Activated B cell treated with CpG ODN at 0.5 μM for 24 hours (primary cell): ENCODE measurements around the gene ASCL2. TPM values are rescaled to one million over a fixed set of nuclear protein-coding genes. Genes with fewer than 3 reads are reported as not detected.

Experiments
- ATAC-seq: fragments of 200-7000 bp; cut with Tn5 transposase; one replicate; pipeline ENCODE4 v1.10.0; 2021; ENCODE audit warnings: low read depth, mild to moderate bottlenecking, moderate library complexity
- CTCF ChIA-PET: fragments of 350-600 bp; sonication (Branson Sonifier 250); formaldehyde crosslinking; loops from one replicate; lab custom pipeline; 2021; ENCODE audit warnings: antibody characterized with exemption; lab: Charles Lee
- POLR2A ChIA-PET: fragments of 350-600 bp; sonication (Branson Sonifier 250); formaldehyde crosslinking; loops from one replicate; lab custom pipeline; 2021; ENCODE audit warnings: antibody characterized with exemption; lab: Charles Lee
- DNase-seq: peaks from one replicate; pipeline ENCODE4 v3.0.0; 2022
- H3K27ac Mint-ChIP-seq: one replicate; pipeline ENCODE4 v1.8.0; 2020; ENCODE audit warnings: mixed read lengths
- H3K27me3 Mint-ChIP-seq: one replicate; pipeline ENCODE4 v1.8.0; 2021; ENCODE audit warnings: mixed read lengths
- H3K36me3 Mint-ChIP-seq: one replicate; pipeline ENCODE4 v1.8.0; 2021; ENCODE audit warnings: low read depth, mixed read lengths
- H3K4me1 Mint-ChIP-seq: one replicate; pipeline ENCODE4 v1.8.0; 2021; ENCODE audit warnings: mixed read lengths
- H3K4me3 Mint-ChIP-seq: one replicate; pipeline ENCODE4 v1.8.0; 2020; ENCODE audit warnings: mild to moderate bottlenecking, mixed read lengths
- H3K9me3 Mint-ChIP-seq: one replicate; pipeline ENCODE4 v1.8.0; 2020; ENCODE audit warnings: mixed read lengths
- intact Hi-C: fragments of 100-400 bp; cut with micrococcal nuclease; formaldehyde crosslinking; loops from one replicate; pipeline ENCODE4 v1.15.1; 2024
- total RNA-seq: library from RNA; stranded (reverse); gene quantifications from 2 replicates; pipeline ENCODE4 v1.2.3, GENCODE V29; 2022
- TF ChIP-seq, protein P1 (sequence below): fragments of 200-600 bp; IDR thresholded peaks from one replicate; pipeline ENCODE4 v1.8.0; 2022; ENCODE audit warnings: antibody characterized with exemption, mild to moderate bottlenecking

The ASCL2 gene
- total RNA-seq, 1 donor from 2014 or later, result 1.3 TPM

DNA sequence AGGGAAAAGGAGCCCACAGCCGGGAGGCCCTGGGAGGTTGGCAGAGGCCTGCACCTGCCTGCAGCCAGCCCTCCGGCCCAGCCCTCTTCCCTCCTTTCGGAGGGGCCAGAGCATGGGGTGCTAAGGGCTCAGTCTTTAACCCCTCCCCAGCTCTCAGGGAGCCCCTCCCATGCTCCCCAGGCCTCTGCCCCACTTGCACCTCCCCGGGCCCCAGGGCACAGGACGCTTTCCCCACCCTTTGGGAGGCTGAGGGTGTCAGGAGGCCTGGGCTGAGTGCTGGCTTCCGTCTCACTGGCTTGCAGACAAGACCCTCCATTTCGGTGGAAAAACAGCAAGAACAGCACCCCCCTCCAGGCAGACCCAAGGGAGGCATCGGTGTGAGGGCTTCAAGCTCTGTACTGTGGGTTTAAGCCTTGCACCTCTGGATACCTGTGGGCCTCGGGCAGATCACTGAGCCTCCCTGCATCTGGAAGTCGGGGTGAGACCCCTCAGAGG lies 7.3 kb downstream of the ASCL2 start:
- TF ChIP-seq, protein P1, sequence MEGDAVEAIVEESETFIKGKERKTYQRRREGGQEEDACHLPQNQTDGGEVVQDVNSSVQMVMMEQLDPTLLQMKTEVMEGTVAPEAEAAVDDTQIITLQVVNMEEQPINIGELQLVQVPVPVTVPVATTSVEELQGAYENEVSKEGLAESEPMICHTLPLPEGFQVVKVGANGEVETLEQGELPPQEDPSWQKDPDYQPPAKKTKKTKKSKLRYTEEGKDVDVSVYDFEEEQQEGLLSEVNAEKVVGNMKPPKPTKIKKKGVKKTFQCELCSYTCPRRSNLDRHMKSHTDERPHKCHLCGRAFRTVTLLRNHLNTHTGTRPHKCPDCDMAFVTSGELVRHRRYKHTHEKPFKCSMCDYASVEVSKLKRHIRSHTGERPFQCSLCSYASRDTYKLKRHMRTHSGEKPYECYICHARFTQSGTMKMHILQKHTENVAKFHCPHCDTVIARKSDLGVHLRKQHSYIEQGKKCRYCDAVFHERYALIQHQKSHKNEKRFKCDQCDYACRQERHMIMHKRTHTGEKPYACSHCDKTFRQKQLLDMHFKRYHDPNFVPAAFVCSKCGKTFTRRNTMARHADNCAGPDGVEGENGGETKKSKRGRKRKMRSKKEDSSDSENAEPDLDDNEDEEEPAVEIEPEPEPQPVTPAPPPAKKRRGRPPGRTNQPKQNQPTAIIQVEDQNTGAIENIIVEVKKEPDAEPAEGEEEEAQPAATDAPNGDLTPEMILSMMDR, result no peak
- H3K4me3 Mint-ChIP-seq, result no peak overlapping the region
- no peak for ATAC-seq
- ChIA-PET CTCF (no interaction called here), POLR2A (no interaction called here)
- no peaks in the 10 kb centered on the region for H3K27me3 Mint-ChIP-seq
- H3K9me3 Mint-ChIP-seq, result no peaks in the 10 kb centered on the region
- DNase-seq, result no peak
- no peaks in the 10 kb centered on the region for H3K36me3 Mint-ChIP-seq
- no peak overlapping the region for H3K27ac Mint-ChIP-seq
- peaks cover 28% of the 10 kb centered on the region for H3K4me1 Mint-ChIP-seq
- intact Hi-C loops, result no loop called here

DNA sequence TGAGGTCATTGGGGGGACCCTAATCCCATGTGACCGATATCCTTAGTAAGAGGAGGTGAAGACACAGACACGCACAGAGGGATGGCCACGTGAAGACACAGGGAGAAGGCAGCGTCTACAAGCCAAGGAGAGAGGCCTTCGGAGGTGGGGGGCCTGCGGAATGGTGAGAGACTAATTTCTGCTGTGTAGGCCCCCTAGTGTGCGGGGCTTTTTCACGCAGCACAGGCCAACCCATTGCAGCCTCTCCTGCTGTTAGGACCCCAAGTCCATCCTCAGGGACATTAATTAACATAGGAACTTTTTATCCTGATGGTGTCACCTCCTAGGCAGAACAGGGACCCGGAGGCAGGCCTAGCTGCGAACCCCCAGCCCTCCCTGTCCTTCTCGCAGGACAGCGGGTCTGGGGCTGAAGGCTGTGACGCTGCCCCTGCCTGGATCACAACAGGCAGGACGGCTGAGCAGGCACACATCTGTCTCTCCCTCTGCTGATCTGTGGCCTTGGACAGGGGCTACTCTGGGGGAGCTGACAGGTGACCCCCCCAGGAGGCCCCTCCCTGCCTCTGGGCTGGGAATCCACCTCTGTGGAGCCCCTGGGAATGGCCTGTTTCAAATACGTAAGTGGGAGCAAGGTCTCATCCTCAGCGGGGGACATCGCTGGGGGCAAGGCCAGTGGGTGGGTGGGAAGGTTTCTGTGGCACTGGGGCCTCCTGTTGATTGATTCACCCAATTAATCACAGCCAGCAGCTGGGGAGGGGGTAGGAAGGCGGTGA lies 7.9 kb downstream of the ASCL2 start:
- TF ChIP-seq, protein P1, result no peak
- ATAC-seq (no peak), DNase-seq (no peak)
- Mint-ChIP-seq H3K27me3 (no peaks in the 10 kb centered on the region), H3K4me3 (no peak overlapping the region), H3K9me3 (no peaks in the 10 kb centered on the region), H3K27ac (no peak overlapping the region), H3K36me3 (no peaks in the 10 kb centered on the region), H3K4me1 (peaks cover 22% of the 10 kb centered on the region)
- POLR2A ChIA-PET, result no interaction called here
- CTCF ChIA-PET, result no interaction called here
- intact Hi-C loops, result no loop called here

DNA sequence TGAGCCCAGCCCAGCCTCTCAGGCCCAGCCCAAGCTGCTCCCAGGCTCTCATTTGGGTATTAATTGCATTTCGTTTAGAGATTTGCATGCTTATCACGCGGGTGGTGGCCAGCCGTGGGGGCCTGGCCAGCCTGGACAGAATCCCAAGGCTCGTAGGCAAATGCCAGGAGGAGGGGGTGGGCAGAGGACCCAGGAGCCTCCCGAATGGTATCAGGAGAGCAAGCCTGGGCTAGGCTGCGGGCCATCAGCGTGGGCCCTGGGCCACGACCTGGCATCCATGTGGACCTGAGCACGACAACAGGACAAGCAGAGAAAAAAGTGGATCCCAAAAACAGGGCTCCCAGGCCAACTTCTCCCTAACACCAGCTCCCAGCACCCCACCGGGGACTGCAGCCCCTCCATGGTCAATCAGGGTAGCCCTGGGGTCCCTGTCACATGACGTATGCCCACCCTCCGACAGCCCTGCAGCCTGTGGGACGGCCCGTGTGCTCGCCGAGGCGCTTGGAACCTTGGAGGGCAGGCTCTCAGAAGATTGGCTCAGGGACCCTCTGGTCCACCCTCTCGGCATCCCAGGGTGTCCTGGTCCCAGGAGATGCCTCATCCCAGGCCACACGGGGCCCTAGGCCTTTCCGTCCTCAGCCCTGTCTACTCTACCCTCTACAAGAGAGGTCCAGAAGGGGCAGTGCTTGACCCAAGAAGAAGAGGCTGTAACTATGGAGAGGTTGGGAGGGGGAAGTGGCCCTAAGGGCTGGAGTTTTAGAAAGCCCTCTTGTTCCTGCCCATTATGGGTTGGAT lies 8.8 kb downstream of the ASCL2 start:
- intact Hi-C loops, result no loop called here
- Mint-ChIP-seq H3K36me3 (no peaks in the 10 kb centered on the region), H3K27me3 (no peaks in the 10 kb centered on the region), H3K4me1 (peaks cover 15% of the 10 kb centered on the region), H3K4me3 (no peak overlapping the region), H3K9me3 (no peaks in the 10 kb centered on the region), H3K27ac (no peak overlapping the region)
- CTCF ChIA-PET, result no interaction called here
- no peak for DNase-seq
- no peak for ATAC-seq
- TF ChIP-seq, protein P1, result no peak
- POLR2A ChIA-PET, result no interaction called here

DNA sequence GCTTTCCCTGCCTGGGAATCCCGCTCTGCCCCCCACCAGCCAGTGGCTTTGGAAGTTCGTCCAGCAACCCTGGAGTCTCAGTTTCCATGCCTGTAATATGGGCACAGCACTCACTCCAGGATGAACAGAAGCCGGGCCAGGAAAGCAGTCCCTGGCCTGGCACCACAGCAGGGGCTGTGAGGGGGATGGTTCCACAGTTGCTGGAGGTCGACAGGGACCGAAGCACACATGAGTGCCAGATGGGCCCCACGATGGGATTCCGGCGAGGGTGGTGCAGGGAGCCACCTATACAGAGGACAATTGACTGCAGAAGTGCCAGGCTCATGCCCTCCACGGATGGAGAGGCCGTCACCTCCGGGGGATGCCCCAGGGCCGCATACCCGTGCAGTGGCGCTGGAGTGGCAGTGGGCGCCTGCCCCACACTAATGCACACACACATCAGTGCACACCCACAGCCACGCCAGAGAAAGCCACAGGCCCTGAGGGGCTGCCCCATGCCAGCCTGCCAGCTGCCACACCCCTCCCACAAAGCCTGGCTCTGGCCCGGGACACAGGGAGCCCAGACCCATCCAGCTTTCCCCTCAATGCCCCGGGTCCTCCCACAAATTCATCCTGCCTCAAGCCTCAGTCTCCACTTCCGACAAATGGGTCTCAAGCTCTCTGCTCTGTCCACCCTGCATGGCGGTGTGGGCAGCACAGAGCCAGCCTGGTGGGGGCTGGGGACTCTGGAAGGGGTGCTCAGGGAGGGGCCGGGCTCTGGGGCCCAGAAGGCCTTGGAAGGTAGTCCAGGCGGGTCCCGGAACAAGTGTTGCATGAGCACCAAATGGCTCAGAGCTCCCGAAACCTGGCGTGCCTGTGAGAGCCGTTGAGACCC lies 9.7 kb downstream of the ASCL2 start:
- Mint-ChIP-seq H3K36me3 (no peaks in the 10 kb centered on the region), H3K27me3 (no peaks in the 10 kb centered on the region), H3K27ac (no peak overlapping the region), H3K4me3 (no peak overlapping the region), H3K4me1 (peaks cover 6% of the 10 kb centered on the region), H3K9me3 (no peaks in the 10 kb centered on the region)
- no peak for DNase-seq
- ChIA-PET POLR2A (no interaction called here), CTCF (no interaction called here)
- intact Hi-C loops, result no loop called here
- TF ChIP-seq, protein P1, result no peak
- no peak for ATAC-seq
